Right lobe of liver (tissue), 6 donors: ENCODE measurements around the gene UBE3C. TPM values are rescaled to one million over a fixed set of nuclear protein-coding genes. Genes with fewer than 3 reads are reported as not detected.

Source experiments
- ATAC-seq, 4 donors: fragments of 200-7000 bp; cut with Tn5 transposase; one replicate each; pipeline ENCODE4 v1.9.1; 2020; ENCODE audit warnings: mild to moderate bottlenecking in 4 of 4, moderate library complexity in 4 of 4
- DNase-seq, 3 donors: peaks; one replicate each; pipeline ENCODE4 v3.0.0-alpha.2; 2020
- H3K27ac ChIP-seq, 3 donors: fragments of 200-600 bp; one replicate each; pipeline ENCODE4 v1.8.0; 2022
- H3K27me3 ChIP-seq, 2 donors: fragments of 200-600 bp; one replicate each; pipeline ENCODE4 v1.8.0; 2022
- H3K36me3 ChIP-seq, 4 donors: fragments of 200-600 bp; sonication (generic) in 1 of 4; one replicate each; pipeline versions ENCODE4 v1.5.1 to v1.8.0; 2017 to 2022; ENCODE audit warnings: control low read depth in 1 of 4
- H3K4me1 ChIP-seq, 4 donors: fragments of 200-600 bp; sonication (generic) in 1 of 4; one replicate each; pipeline versions ENCODE4 v1.5.1 to v1.8.0; 2017 to 2022; ENCODE audit warnings: control low read depth in 1 of 4
- H3K4me3 ChIP-seq, 3 donors: fragments of 200-600 bp; one replicate each; pipeline ENCODE4 v1.8.0; 2022
- H3K9me3 ChIP-seq, 4 donors: fragments of 200-600 bp; sonication (generic) in 1 of 4; one replicate each; pipeline versions ENCODE4 v1.5.1 to v1.8.0; 2017 to 2022; ENCODE audit warnings: control low read depth in 1 of 4
- CTCF ChIP-seq, 4 donors: fragments of 200-600 bp in 3 of 4; fragments of 450-650 bp in 1 of 4; IDR thresholded peaks; one replicate each; pipeline versions ENCODE4 v1.5.1 to v1.8.0; 2016 to 2022; ENCODE audit warnings: antibody characterized with exemption in 4 of 4, mild to moderate bottlenecking in 2 of 4
- POLR2A ChIP-seq: fragments of 450-650 bp; IDR thresholded peaks from one replicate; pipeline ENCODE4 v1.6.1; 2017; ENCODE audit warnings: antibody characterized with exemption, mild to moderate bottlenecking
- WGBS: methylation state at CpG from one replicate; pipeline ENCODE4 v1.1.6; 2018; ENCODE audit warnings: low coverage, low lambda C conversion rate; ENCODE audit not compliant: insufficient coverage; ENCODE audit errors: missing lambda C conversion rate; 5-methylcytosine and 5-hydroxymethylcytosine counted together
- intact Hi-C, 2 donors: fragments of 100-400 bp; cut with DNase I; formaldehyde crosslinking; loops; one replicate each; pipeline versions ENCODE4 v1.11.2 to v1.14.1; 2022
- total RNA-seq, 6 experiments: library from RNA; depleted of rRNA in 2 of 6; stranded (reverse); fragments of >200 nt in 2 of 6; fragmentation: NEBNext Ultra II Directional in 3 of 6; extraction: Animal tissue kit (Norgen Biotek cat#: 25700) in 3 of 6; gene quantifications; one replicate each; pipeline versions ENCODE4 v1.1.0 to v1.2.4, GENCODE V29; 2016 to 2023
- donor health status: DM: no; HTN: yes; CAD: no.
- donor health status: DM: no; HTN: no; CAD: no.
- donor health status: DM: no; HTN: no; CAD: no.
- donor health status: DM: no; HTN: yes; CAD: no.
- donor health status: DM: no; HTN: yes; CAD: no.

Gene UBE3C
- total RNA-seq, 6 experiments from 2014 or later = 28.3 to 48.1 (median 31.9) TPM

- Histone ChIP-seq H3K27ac (no peak overlapping the region), H3K9me3 (no peaks in the 10 kb centered on the region), H3K4me1 (no peaks in the 10 kb centered on the region), H3K27me3 (no peaks in the 10 kb centered on the region), H3K4me3 (no peak overlapping the region), H3K36me3 (peaks cover 0 to 72% (median 25%) of the 10 kb centered on the region in 4 donors)
- DNase-seq (no peak), ATAC-seq (no peak)
- TF ChIP-seq POLR2A (no peak), CTCF (IDR thresholded peaks at IDR 0.05) (no peak)
- intact Hi-C loops = no loop called here
- 98% methylated on average over 4 of the region's 4 CpGs for WGBS
Observed at GRCh38 chr7:157176771-157177170, 38.0 kb downstream of the UBE3C start.

GRCh38 chr7:157177333-157177982 is 38.7 kb downstream of the UBE3C start:
- no peak for ATAC-seq
- 85% methylated on average over 16 of the region's 18 CpGs for WGBS

DNA sequence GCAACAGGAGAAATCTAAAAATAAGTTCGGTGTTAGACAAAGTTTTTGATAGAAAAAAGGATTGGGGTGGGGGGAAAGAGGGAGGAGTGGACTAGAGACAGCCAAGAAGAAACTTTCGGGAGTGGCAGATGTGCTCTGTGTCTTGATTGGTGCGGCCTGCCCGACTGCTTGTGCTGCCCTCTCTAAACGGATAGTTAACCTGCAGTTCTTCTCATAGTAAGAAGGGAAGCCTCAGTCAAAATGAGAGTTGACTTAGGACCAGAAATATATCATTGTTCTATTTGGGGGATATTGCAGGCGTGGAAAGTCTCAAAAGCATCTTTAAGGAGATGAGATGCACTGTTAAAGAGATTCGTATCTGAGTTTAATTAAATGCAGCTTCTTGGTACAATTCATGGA is 39.3 kb downstream of the UBE3C start:
- 76% methylated on average over 7 of the region's 7 CpGs for WGBS
- no peaks in the 10 kb centered on the region for H3K27me3 ChIP-seq
- no peak overlapping the region for H3K4me3 ChIP-seq
- H3K9me3 ChIP-seq = no peaks in the 10 kb centered on the region
- intact Hi-C loops = no loop called here
- H3K4me1 ChIP-seq = no peaks in the 10 kb centered on the region
- ATAC-seq = no peak
- TF ChIP-seq CTCF (IDR thresholded peaks at IDR 0.05) = no peak
- no peak for TF ChIP-seq POLR2A
- no peak for DNase-seq
- peaks cover 0 to 74% (median 30%) of the 10 kb centered on the region in 4 donors for H3K36me3 ChIP-seq
- no peak overlapping the region for H3K27ac ChIP-seq

More at GRCh38 chr7:157177333-157177982, 38.7 kb downstream of the UBE3C start:
- no peak for DNase-seq
- Histone ChIP-seq H3K4me1 (no peaks in the 10 kb centered on the region), H3K27me3 (no peaks in the 10 kb centered on the region), H3K36me3 (peaks cover 0 to 75% (median 30%) of the 10 kb centered on the region in 4 donors), H3K27ac (no peak overlapping the region), H3K4me3 (no peak overlapping the region), H3K9me3 (no peaks in the 10 kb centered on the region)
- intact Hi-C loops = no loop called here
- no peak for TF ChIP-seq CTCF (IDR thresholded peaks at IDR 0.05)
- no peak for TF ChIP-seq POLR2A

DNA sequence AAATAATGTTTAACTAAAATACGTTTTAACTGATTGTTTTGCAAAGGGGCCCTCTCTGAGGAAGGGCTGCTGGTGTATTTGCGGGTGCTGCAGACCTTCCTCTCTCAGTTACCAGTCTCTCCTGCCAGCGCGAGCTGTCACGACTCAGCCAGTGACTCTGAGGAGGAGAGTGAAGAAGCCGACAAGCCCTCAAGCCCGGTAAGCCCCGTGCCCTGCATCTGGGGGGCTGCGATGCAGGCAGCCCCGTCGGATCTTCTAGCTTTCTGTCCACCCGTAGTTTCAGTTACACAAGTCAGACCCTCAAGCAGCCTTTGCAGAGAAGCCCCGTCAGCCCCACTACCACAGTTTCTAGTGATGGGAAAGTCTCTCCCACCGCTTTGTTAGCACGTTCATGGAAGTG is 45.1 kb downstream of the UBE3C start:
- TF ChIP-seq POLR2A = no peak
- TF ChIP-seq CTCF (IDR thresholded peaks at IDR 0.05) = no peak
- Histone ChIP-seq H3K9me3 (no peaks in the 10 kb centered on the region), H3K27ac (no peak overlapping the region), H3K36me3 (peaks cover 7 to 76% (median 29%) of the 10 kb centered on the region in 4 donors), H3K4me3 (no peak overlapping the region), H3K4me1 (no peaks in the 10 kb centered on the region), H3K27me3 (no peaks in the 10 kb centered on the region)
- ATAC-seq (no peak), DNase-seq (no peak)
- 93% methylated on average over 11 of the region's 15 CpGs for WGBS
- intact Hi-C loops = no loop called here
